Bronchial epithelial cell (primary cell): ENCODE measurements around the gene EIF4B. TPM values are rescaled to one million over a fixed set of nuclear protein-coding genes. Genes with fewer than 3 reads are reported as not detected.

ENCODE experiments used
- DNase-seq: peaks from one replicate; pipeline ENCODE4 v3.0.0-alpha.2; 2010; ENCODE audit warnings: low read depth
- FAIRE-seq: peaks from 2 replicates; lab custom pipeline; 2011; peaks lifted over from hg19 to GRCh38; lab: Jason Lieb, UNC
- H3K27me3 ChIP-seq: 2 replicates; pipeline ENCODE4 v1.5.1; 2011; ENCODE audit warnings: low read length; ENCODE audit not compliant: control insufficient read depth, insufficient read depth
- H3K36me3 ChIP-seq: 2 replicates; pipeline ENCODE4 v1.5.1; 2011; ENCODE audit warnings: low read length; ENCODE audit not compliant: control insufficient read depth, insufficient read depth
- H3K4me3 ChIP-seq: 2 replicates; pipeline ENCODE4 v1.5.1; 2011; ENCODE audit warnings: mild to moderate bottlenecking, low read depth, low read length, control low read depth
- CTCF ChIP-seq: IDR thresholded peaks from 2 replicates; pipeline ENCODE4 v1.5.1; 2011; ENCODE audit warnings: mild to moderate bottlenecking, moderate library complexity, low read length, control low read depth, inconsistent platforms; ENCODE audit not compliant: insufficient read depth, severe bottlenecking
- total RNA-seq: library from RNA; depleted of rRNA; stranded (reverse); fragments of >200 nt; gene quantifications from 2 replicates; pipeline ENCODE4 v1.2.1, GENCODE V29; 2014

EIF4B gene
- total RNA-seq, 1 donor from 2014 or later = 2,183 TPM

GRCh38 chr12:53049571-53050318 lies 43.5 kb downstream of the EIF4B start, which contains the start of gene TNS2:
TSS of gene TNS2 (plus strand) at chr12:53050065. CDS start at chr12:53050186, 121 bp downstream.
- H3K27me3 ChIP-seq = no peaks in the 10 kb centered on the region
- FAIRE-seq (no peak), DNase-seq (peak; percentile 43)
- H3K36me3 ChIP-seq = peaks cover 5% of the 10 kb centered on the region
- peak within 1 kb of the TSS; percentile 24 for H3K4me3 ChIP-seq
- TF ChIP-seq CTCF = no peak

- FAIRE-seq = no peak
- Histone ChIP-seq H3K27me3 (no peaks in the 10 kb centered on the region), H3K4me3 (peak overlapping the region; percentile 24), H3K36me3 (peaks cover 7% of the 10 kb centered on the region)
- DNase-seq = no peak
- no peak for TF ChIP-seq CTCF
Measured at GRCh38 chr12:53050426-53051057, 44.3 kb downstream of the EIF4B start.

GRCh38 chr12:53051058-53051880 lies 45.0 kb downstream of the EIF4B start:
- peak; percentile 66 for DNase-seq
- no peak for FAIRE-seq
- TF ChIP-seq CTCF = peak; percentile 15
- Histone ChIP-seq H3K4me3 (no peak overlapping the region), H3K27me3 (no peaks in the 10 kb centered on the region), H3K36me3 (peaks cover 8% of the 10 kb centered on the region)

GRCh38 chr12:53051881-53052412 lies 45.7 kb downstream of the EIF4B start:
- DNase-seq (no peak), FAIRE-seq (no peak)
- TF ChIP-seq CTCF = no peak
- peaks cover 10% of the 10 kb centered on the region for H3K36me3 ChIP-seq
- H3K4me3 ChIP-seq = no peak overlapping the region
- no peaks in the 10 kb centered on the region for H3K27me3 ChIP-seq

- Histone ChIP-seq H3K27me3 (no peaks in the 10 kb centered on the region), H3K4me3 (no peak overlapping the region), H3K36me3 (peaks cover 10% of the 10 kb centered on the region)
- TF ChIP-seq CTCF = no peak
- FAIRE-seq (no peak), DNase-seq (peak; percentile 34)
Measured at GRCh38 chr12:53052419-53053217, 46.4 kb downstream of the EIF4B start.
